ENCODE results near the gene FAAH2.
"Not testable (repeated sequence)": the region's sequence is repeated elsewhere in the genome, so short reads cannot be mapped to it uniquely, and the experiment has no call there.

FAAH2 gene

GRCh38 chrX:57286507-57287251 lies at the start of gene FAAH2:
Gene FAAH2 (plus strand): TSS chrX:57286706. CDS start chrX:57286826, 120 bp downstream.
- peak; percentile 24 for DNase-seq

- DNase-seq, result no peak
Observed at GRCh38 chrX:57241967-57242366, 44.5 kb upstream of the FAAH2 start.

GRCh38 chrX:57251965-57252364 lies 34.5 kb upstream of the FAAH2 start:
- DNase-seq, result no peak

GRCh38 chrX:57265126-57265525 lies 21.4 kb upstream of the FAAH2 start:
- no peak for DNase-seq

- DNase-seq, result no peak
Observed at GRCh38 chrX:57266275-57266674, 20.2 kb upstream of the FAAH2 start.

GRCh38 chrX:57266871-57267270 lies 19.6 kb upstream of the FAAH2 start:
- no peak for DNase-seq

GRCh38 chrX:57267308-57267707 lies 19.2 kb upstream of the FAAH2 start:
- no peak for DNase-seq

- DNase-seq, result no peak
Observed at GRCh38 chrX:57270980-57271379, 15.5 kb upstream of the FAAH2 start.

- no peak for DNase-seq
Observed at GRCh38 chrX:57282568-57282967, 3.9 kb upstream of the FAAH2 start.

- no peak for DNase-seq
Observed at GRCh38 chrX:57285001-57285400, 1.5 kb upstream of the FAAH2 start.

GRCh38 chrX:57289089-57289488 lies 2.6 kb downstream of the FAAH2 start:
- no peak for DNase-seq

GRCh38 chrX:57294961-57295360 lies 8.5 kb downstream of the FAAH2 start:
- DNase-seq, result no peak

- not testable (repeated sequence) for DNase-seq
Observed at GRCh38 chrX:57295679-57296078, 9.2 kb downstream of the FAAH2 start.

- DNase-seq, result no peak
Observed at GRCh38 chrX:57313583-57314215, 27.2 kb downstream of the FAAH2 start.

GRCh38 chrX:57329008-57329407 lies 42.5 kb downstream of the FAAH2 start:
- DNase-seq, result no peak

GRCh38 chrX:57335790-57336189 lies 49.3 kb downstream of the FAAH2 start:
- not testable (repeated sequence) for DNase-seq

- no peak for DNase-seq
Observed at GRCh38 chrX:57353472-57354132, 67.1 kb downstream of the FAAH2 start.

- DNase-seq, result no peak
Observed at GRCh38 chrX:57364145-57364544, 77.6 kb downstream of the FAAH2 start.

- DNase-seq, result no peak
Observed at GRCh38 chrX:57366430-57366829, 79.9 kb downstream of the FAAH2 start.

GRCh38 chrX:57367649-57368048 lies 81.1 kb downstream of the FAAH2 start:
- no peak for DNase-seq

GRCh38 chrX:57368158-57368557 lies 81.7 kb downstream of the FAAH2 start:
- no peak for DNase-seq

- no peak for DNase-seq
Observed at GRCh38 chrX:57379296-57379695, 92.8 kb downstream of the FAAH2 start.

GRCh38 chrX:57380026-57380796 lies 93.7 kb downstream of the FAAH2 start:
- no peak for DNase-seq

Measured in activated gamma-delta T cell treated with Interleukin-2 at 50 U/mL for 16 hours (primary cell).